UCSD-AML1 (cell line): ENCODE measurements around the gene TOR2A.

Experiments
- DNase-seq: peaks from one replicate; lab custom pipeline; 2025; ENCODE audit not compliant: unreplicated experiment; lab: John Stamatoyannopoulos, UW

The TOR2A gene

DNA sequence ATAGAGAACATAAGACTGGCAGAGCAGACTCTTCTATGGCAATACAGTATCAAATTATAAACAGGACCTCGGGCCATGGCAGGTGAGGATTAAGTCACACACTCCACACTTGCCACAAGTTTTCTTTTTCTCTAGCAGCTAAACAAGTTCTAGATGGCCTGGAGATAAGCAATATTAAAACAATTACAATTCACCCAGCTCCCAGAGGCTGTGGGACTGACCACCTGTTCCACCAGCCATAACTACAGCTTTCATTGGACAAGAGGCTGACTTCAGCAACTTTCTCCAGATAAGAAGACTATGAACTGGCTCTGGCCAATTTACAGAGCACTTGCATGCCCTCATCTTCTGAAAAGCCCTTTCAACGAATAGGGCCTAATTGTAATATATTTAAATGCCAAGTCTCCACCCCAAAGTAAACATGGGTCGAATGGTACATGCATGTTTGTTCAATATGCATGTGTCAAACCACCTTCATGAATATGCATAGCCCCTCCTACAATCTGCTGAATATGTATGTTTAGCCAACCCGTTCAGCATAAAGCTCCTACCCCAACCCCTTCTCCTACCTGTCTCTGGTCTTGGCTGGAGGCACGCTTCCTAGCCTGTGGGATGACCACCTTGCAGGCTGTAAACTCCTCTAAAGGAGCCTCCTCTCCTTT is 34.4 kb downstream of the TOR2A start:
- no peak for DNase-seq

- no peak for DNase-seq
Observed at GRCh38 chr9:127700140-127700539, 35.0 kb downstream of the TOR2A start.

- DNase-seq: no peak
Observed at GRCh38 chr9:127698985-127699670, 36.0 kb downstream of the TOR2A start.

GRCh38 chr9:127698386-127698785 is 36.7 kb downstream of the TOR2A start:
- DNase-seq: no peak

DNA sequence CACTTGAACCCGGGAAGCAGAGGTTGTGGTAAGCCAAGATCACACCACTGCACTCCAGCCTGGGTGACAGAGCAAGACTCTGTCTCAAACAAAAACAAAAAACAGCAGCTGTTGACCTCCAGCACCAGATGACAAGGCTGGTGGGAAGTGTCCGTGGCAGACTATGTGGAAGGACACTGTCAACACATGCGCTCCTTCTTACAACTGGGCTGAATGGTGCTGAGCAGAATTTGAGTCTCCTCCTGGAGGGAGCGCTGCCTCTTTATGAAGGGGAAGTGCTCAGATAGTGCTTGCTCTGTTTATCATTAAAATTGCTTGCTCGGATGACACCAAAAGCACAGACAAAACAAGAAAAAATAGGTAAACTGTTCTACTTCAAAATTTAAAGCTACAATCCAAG is 37.5 kb downstream of the TOR2A start:
- DNase-seq: no peak

- no peak for DNase-seq
Observed at GRCh38 chr9:127694890-127695720, 40.0 kb downstream of the TOR2A start.

DNA sequence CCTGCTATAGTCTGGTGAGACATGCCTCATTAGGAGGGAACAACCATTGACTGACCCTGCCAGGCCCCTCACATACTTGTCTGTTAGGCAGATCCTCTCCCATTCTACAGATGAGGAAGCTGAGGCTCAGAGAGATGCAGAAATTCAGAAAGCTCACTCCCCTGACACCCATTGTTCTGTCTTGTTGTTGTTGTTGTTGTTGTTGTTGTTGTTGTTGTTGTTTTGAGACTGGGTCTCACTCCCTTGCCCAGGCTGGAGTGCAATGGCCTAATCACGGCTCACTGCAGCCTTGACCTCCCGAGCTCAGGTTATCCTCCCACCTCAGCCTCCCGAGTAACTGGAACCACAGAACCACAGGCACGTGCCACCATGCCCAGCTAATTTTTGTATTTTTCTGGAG is 41.4 kb downstream of the TOR2A start:
- DNase-seq: no peak

- no peak for DNase-seq
Observed at GRCh38 chr9:127693143-127693542, 42.0 kb downstream of the TOR2A start.

DNA sequence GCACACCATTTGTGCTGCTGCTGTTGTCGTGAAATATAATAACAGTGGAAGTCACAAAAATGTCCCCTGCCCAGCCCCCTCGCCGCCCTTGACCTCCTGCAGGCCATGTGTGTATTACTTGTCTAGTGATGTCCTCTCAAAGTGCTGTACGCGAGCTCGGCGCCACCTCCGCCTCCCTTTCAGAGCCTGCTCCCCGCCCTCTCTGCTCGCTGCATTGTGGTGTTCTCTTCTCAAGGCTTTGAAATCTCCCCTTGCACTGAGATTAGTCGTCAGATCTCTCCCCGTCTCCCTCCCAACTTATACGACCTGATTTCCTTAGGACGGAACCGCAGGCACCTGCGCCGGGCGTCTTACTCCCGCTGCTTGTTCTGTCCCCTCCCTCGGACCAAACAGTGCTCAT is 43.0 kb downstream of the TOR2A start:
- DNase-seq: no peak

- no peak for DNase-seq
Observed at GRCh38 chr9:127690735-127691134, 44.4 kb downstream of the TOR2A start.

DNA sequence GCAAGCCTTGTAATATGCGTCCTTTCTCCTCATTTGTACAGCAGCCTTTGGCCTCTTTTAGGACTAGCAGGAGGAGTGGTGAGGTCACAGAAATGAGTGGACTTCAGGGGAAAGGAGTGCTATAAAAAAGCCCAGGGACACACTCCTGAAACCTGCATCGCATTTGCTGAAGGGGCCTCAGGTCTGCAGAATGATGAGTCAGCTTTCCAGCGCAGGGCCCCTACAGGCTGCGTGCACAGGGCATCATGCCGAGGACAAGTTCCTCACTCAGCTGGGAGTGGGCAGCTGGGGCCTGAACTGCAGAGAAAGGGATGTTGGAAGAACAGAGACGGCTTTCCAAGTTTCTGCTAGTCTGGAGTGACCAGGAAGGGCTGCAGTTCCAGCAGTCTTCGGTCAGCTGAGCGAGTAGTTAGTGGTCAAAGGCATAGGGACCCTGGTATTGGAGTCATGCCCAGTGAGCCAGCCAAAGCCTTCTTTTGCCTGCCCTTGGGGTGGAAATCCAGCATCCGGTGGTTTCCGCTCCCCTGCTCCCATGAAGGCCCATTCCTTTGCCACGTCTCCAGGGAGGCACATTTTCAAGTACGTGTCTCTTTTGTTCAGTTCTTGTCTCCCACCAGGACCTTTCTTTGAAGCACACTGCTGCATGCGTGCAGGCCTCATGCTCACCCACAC is 45.6 kb downstream of the TOR2A start:
- DNase-seq: no peak

DNA sequence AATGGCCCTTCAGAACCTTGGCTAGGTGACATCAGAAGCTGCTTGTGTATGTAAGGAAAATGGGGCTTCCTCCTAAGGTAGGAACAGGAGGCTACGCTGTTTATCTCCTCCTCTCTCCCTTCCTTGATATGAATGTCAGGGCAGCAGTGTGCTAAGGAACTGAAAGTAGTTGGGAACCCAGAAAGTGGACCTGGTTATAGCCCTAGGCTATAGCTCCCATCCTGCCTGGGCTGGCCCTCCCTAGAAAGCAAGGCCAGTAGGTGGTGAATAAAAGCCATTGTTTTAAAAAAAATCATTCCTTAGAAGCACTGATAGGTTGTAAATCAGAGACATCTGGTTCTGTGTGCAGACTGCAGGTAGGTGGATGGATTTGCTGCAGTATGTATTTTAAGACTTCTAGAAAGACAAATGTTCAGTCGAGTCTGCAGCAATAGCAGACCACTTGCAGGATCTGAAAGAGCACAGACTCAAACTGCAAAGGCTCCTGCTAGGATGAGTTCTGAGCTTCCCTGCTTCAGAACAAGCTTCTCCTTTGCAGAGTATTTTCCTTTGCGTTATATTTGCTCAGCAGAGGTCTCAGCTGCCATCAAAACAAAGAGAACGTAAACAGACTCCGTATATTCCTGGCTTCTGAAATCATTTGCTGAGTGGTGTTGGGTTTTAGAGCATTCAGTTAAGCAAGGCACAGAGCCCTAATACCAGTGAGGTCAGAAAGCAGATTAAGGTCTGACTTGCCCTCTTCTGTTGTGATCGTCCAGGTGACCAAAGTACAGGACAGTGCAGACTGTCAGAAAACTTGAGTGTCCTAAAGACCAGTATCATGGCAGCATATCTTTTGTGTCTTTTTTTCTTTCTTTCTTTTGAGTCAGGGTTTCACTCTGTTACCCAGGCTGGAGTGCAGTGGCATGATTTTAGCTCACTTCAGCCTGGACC is 48.4 kb downstream of the TOR2A start:
- DNase-seq: no peak

DNA sequence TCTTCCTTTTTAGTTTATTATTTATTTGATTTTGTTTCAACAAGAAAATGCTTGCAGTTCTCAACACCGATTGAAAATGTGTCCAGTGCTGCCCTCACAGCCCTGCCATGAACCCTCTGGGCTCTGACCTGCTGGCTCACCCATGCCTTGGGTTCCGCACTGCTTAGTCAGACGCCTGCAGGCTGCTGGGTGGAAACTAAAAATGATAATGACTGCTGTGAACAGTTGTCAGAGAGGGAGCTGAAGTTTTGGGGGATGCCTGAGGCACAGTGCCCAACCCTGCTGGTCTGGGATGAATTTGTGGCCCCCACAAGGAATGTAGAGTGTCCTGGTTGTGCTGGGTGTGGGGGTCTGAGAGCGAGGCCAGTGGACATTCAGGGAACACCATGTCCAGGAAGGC is 50.5 kb downstream of the TOR2A start:
- DNase-seq: no peak

GRCh38 chr9:127683723-127684122 is 51.4 kb downstream of the TOR2A start:
- no peak for DNase-seq

DNA sequence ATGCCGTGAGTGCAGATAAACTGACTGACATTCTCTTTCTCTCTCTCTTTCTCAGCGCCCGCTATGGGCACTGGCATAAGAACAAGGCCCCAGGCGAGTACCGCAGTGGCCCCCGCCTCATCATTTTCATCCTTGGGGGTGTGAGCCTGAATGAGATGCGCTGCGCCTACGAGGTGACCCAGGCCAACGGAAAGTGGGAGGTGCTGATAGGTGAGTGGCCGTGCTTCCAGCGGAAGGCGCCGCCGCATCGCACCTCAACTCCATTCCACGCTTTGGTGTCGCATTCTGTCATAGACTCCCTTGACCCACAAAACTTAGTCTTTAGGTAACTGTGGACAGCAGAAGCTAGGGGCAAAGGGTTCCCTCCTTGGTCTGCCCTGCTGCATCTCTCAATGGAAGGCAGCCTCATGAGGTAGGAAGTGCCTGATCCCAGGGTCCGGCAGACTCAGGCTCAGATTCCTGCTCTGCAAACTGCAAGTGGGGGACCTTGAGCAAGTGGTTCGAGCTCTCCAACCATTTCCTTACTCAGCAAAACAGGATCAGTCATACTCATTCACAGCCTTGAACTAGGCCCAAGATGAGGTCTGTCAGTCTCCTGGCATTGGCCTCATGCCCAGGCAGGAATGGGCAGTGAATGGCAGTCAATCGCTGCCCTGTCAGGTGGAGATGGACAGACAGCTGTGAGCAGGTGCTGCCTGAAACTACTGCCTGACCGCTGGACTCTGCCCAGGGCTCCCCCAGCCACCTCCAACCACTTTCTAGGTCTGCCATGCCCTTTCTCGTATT is 52.5 kb downstream of the TOR2A start:
- no peak for DNase-seq
